Stimulated activated naive CD4-positive, alpha-beta T cell (primary cell): ENCODE measurements around the gene LAMA5.
A peak's percentile ranks its signal among the peaks of the same experiment; 100 is the strongest.
"Not testable (repeated sequence)": the region's sequence is repeated elsewhere in the genome, so short reads cannot be mapped to it uniquely, and the experiment has no call there.

Experiments
- DNase-seq, 6 experiments: peaks; one replicate each; lab custom pipeline; 2025; lab: John Stamatoyannopoulos, UW

The LAMA5 gene

GRCh38 chr20:62387933-62388635, 21.0 kb upstream of the LAMA5 start:
- DNase-seq, result no peak

GRCh38 chr20:62387219-62387913, 20.3 kb upstream of the LAMA5 start:
- DNase-seq, result peak in 1 of 6 experiments; percentile 34

- DNase-seq, result peak; percentile 81 to 93 (median 88)
Observed at GRCh38 chr20:62386383-62387218, 19.5 kb upstream of the LAMA5 start, which contains the start of gene RPS21. Gene RPS21, plus strand, starts transcription at chr20:62387103. Its CDS starts 236 bp downstream, at chr20:62387339.

- peak; percentile 51 to 79 (median 70) for DNase-seq
Observed at GRCh38 chr20:62382306-62383198, 15.4 kb upstream of the LAMA5 start.

- no peak for DNase-seq
Observed at GRCh38 chr20:62381842-62382241, 14.7 kb upstream of the LAMA5 start.

GRCh38 chr20:62381202-62381797, 14.2 kb upstream of the LAMA5 start:
- DNase-seq, result no peak

GRCh38 chr20:62378215-62378614, 11.1 kb upstream of the LAMA5 start:
- no peak for DNase-seq

GRCh38 chr20:62377615-62378178, 10.6 kb upstream of the LAMA5 start:
- no peak for DNase-seq

- no peak for DNase-seq
Observed at GRCh38 chr20:62377064-62377461, 10.0 kb upstream of the LAMA5 start.

GRCh38 chr20:62376112-62377063, 9.3 kb upstream of the LAMA5 start:
- DNase-seq, result no peak

- DNase-seq, result no peak
Observed at GRCh38 chr20:62374331-62375152, 7.4 kb upstream of the LAMA5 start.

GRCh38 chr20:62373631-62374179, 6.6 kb upstream of the LAMA5 start:
- not testable (repeated sequence) for DNase-seq

- no peak for DNase-seq
Observed at GRCh38 chr20:62372042-62372993, 5.2 kb upstream of the LAMA5 start.

- no peak for DNase-seq
Observed at GRCh38 chr20:62371588-62372041, 4.5 kb upstream of the LAMA5 start.

GRCh38 chr20:62370807-62371587, 3.9 kb upstream of the LAMA5 start:
- no peak for DNase-seq

- DNase-seq, result no peak
Observed at GRCh38 chr20:62370115-62370806, 3.1 kb upstream of the LAMA5 start.
